Fibroblast of mammary gland (primary cell): ENCODE measurements around the gene DSCAML1.

Source experiments
- DNase-seq: peaks from one replicate; pipeline ENCODE4 v3.0.0-alpha.2; 2010; ENCODE audit warnings: low read depth
- H3K4me3 ChIP-seq: 2 replicates; pipeline ENCODE4 v1.5.1; 2011; ENCODE audit warnings: low read depth, mild to moderate bottlenecking, low read length, moderate library complexity; ENCODE audit not compliant: control insufficient read depth
- CTCF ChIP-seq: conservative IDR thresholded peaks from 2 replicates; pipeline ENCODE4 v1.5.1; 2011; ENCODE audit warnings: low read depth, low read length, inconsistent platforms; ENCODE audit not compliant: control insufficient read depth, insufficient read depth

The DSCAML1 gene

GRCh38 chr11:117390743-117391142 is 406.3 kb downstream of the DSCAML1 start:
- TF ChIP-seq CTCF, result no peak
- DNase-seq, result no peak
- H3K4me3 ChIP-seq, result no peak overlapping the region

- peak; percentile 62 for DNase-seq
- no peak overlapping the region for H3K4me3 ChIP-seq
- no peak for TF ChIP-seq CTCF
Measured at GRCh38 chr11:117387992-117388755, 408.8 kb downstream of the DSCAML1 start.

GRCh38 chr11:117385906-117386305 is 411.1 kb downstream of the DSCAML1 start:
- no peak overlapping the region for H3K4me3 ChIP-seq
- no peak for TF ChIP-seq CTCF
- DNase-seq, result no peak

GRCh38 chr11:117385471-117385870 is 411.5 kb downstream of the DSCAML1 start:
- H3K4me3 ChIP-seq, result no peak overlapping the region
- no peak for DNase-seq
- no peak for TF ChIP-seq CTCF

- TF ChIP-seq CTCF, result no peak
- H3K4me3 ChIP-seq, result no peak overlapping the region
- DNase-seq, result peak; percentile 95
Measured at GRCh38 chr11:117384045-117384444, 413.0 kb downstream of the DSCAML1 start.

GRCh38 chr11:117382746-117383145 is 414.3 kb downstream of the DSCAML1 start:
- H3K4me3 ChIP-seq, result no peak overlapping the region
- no peak for TF ChIP-seq CTCF
- DNase-seq, result no peak
